HG02970 (cell line): ENCODE data around the gene GP5.

Experiments used
- ATAC-seq: cut with Tn5 transposase; IDR thresholded peaks from one replicate; pipeline ENCODE4 v1.9.1; 2021; ENCODE audit warnings: mild to moderate bottlenecking, moderate library complexity, moderate number of reproducible peaks; ENCODE audit not compliant: unreplicated experiment, low FRiP score

The GP5 gene

DNA sequence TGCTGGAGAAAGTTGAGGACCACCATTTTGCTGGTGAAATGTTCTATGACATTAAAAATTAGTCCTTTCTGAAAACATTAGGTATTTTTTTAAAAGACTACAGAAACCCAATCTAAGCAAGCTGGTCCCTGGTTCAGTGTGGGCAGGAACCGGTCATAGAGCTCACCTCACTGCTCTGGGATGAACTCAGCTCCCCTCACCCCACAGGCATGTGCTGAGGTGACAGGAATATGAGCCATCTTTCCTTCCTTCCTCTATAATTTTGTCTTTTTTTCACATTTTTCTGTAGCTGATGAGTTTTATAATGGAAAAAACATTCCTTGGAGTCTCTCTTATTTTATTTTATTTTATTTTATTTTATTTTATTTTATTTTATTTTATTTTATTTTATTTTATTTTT, 21.4 kb downstream of the GP5 start:
- no peak for ATAC-seq

DNA sequence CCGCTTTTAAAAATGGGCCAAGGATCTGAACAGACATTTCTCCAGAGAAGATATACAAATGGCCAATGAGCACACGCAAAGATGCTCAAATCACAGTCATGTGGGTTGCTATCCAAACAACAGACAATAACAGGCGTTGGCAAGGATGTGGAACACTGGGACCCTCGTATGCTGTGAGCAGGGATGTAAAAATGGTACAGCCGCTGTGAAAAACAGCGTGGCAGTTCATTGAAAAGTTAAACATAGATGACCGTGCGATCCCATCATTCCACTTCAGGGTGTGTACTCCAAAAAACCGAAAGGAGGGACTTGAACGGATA, 22.9 kb downstream of the GP5 start:
- ATAC-seq: no peak

DNA sequence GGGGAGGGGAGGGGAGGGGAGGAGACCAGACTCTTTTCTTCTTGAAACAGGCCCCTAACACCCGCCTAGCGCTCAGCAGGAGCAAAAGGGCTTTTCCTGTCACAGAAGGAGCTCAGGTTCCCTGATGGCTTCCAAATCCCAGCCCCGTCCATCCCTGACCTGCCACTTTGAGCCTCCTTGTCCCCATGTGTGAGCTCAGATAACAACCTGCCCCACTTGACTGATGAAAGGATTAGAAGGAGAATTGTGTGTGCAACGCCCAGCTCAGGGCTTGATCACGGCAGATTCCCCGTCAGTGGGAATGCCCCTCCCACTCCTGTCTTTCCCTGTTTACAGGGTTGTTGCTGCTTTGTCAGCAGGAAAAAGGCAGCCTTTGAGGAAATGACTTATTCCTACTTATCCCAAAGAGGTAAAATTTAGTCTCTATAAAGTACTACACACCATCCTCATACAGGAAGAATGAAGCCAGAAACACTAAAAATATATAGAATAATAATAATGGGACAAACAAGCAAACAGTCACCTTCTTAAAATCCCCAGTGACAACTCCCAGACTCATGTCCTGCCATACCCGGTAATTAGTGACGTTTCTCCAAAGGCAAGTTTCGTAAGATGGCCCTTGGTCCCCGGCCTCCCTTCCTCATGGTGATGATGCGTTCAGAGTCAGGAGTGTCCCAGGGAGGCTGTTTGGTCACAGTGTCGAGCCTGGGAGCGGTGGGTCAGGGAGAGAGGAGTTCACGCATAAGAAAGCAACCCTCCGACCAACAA, 23.4 kb downstream of the GP5 start:
- ATAC-seq: no peak

GRCh38 chr3:194374935-194375334, 24.1 kb downstream of the GP5 start:
- no peak for ATAC-seq

DNA sequence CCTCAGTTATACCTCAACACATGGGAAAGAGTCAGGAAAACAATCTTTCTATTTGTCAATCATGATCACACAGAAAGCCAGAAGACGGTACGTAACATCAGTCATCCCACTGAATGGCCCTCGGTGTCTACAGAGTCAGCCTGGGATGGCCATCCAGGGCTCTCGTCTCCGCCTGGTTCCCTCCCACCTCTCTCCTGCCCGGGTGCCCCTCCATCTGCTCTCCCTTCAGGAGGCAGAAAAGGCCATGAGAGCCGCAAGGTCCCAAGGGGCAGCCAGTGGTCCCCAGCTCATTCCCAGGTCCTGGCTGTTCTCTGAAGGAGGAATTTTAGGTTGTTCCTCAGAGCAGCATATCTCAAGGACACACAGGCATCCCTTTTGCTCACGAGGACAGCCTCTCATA, 25.2 kb downstream of the GP5 start:
- ATAC-seq: no peak

- no peak for ATAC-seq
Observed at GRCh38 chr3:194373028-194373427, 26.0 kb downstream of the GP5 start.

- ATAC-seq: no peak
Observed at GRCh38 chr3:194370753-194371152, 28.3 kb downstream of the GP5 start.

DNA sequence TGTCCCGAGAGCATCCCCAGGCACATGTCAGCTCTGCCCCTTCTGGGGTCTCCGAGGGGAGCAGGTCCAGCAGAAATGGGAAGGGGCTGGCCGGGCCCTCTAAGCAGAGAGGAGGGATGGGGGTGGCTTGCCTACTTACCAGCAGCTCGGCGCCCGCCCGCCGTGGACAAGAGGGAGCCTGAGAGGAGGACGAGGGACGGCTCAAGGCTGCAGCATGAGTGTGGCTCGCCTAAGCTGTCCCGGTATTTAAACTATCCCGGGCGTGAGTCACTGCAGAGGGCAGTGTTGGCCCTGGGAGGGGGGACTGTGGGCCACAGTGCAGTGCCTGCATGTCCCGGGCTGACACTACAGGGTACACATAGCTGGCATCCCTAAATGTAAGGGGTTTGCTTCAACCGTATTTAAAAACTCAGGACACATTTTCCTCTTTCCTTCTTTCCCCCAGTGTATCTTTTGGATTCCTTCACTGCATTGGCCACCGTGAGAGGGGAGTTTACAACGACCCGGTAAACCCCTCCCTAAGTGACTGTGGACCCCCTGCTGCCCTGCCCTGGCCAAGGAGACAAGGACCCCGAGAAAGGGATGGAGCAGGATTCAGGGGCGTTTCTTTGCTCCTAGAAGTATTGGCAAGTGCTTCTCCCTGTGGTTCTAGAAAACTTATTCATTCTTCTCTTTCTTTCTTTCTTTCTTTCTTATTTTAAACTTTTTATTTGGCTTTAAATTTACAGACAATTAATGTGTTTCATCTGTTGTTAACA, 29.4 kb downstream of the GP5 start, which contains the start of gene LRRC15:
TSS of gene LRRC15 (minus strand) at position 222 of the 758 bp plus-strand sequence. CDS start 8,700 bp downstream, outside the sequence.
- ATAC-seq: no peak

DNA sequence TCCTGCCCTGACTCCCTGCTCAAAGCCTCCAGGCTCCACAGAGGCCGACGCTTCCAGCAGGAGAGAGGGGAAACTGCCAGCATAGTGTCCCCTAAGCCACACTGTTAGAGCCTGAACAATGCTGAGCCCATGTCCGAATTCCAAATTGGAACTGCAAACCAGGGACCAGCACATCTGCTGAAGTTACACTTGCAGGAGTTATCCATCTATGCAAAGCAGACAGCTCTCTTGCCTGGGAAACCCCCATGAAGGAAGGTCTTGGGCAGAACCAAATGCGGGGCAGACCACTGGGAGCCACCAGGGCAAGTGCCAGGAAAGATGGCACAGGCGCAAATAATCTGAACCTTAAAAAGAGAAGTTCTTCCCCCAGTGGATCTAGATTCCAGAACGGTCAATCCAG, 30.1 kb downstream of the GP5 start:
- ATAC-seq: no peak

DNA sequence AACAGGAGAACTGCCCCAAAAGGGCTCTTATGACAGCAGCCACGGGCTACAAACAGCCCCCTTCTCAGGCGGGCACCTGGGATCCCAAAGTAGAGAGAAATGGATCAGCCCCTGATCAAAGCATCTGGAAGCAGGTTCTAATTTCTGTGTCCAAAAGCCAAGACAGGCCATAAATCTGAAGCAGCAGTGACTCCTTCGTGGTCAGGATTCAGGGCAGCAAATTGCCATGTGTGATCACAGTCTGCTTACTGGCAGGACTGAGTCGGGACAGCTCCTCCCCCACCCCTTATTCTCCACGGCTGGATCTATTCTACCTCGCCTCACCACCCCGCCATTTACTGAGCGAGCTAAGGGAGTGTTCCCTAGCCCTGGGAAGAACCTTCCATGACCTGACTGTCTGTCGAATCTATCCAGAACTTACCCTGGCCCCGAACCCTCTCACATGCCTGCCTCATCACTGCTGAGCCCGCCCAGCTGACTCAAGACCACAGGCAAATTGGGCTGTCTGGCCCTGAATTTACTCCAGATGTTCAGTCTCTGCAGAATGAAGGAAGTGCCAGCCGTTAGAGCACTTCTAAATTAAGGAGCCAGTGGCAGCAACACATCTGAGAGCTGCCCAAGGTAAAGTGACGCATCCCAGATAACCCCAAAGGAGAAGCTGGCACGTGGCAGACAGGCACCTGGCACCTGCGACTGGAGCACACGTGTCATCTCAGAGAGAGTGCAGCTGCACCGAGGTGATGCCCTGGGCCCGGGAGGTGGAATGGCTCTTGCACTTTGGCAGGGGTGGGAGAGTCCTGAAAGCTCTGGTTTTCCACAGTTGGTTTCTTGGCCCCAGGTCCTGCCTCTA, 30.8 kb downstream of the GP5 start:
- no peak for ATAC-seq

DNA sequence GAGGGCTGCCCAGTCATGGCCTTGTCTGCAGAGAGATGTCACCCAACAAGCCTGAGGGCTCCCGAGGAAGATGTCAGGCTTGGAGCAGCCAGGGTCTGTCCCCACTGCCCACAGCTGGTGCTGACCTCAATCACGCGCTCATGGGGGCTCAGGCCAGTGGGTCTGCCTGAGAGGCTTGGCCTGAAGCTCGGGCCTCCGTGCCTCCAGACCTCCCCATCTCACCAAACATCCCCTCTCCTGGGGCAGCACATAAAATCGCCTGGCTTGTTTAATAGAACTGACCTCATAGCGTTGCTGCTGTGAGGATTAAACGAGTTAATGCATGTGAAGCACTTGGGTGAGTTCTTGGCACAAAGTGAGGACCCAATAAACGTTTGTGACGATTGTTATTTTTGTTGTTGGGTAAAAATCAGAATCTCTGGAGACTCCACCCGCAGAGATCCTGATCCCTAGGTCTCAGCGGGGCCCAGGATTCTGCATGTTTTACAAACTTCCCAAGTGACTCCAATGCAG, 33.0 kb downstream of the GP5 start:
- ATAC-seq: no peak

- no peak for ATAC-seq
Observed at GRCh38 chr3:194365526-194365925, 33.5 kb downstream of the GP5 start.

GRCh38 chr3:194364652-194365434, 34.2 kb downstream of the GP5 start:
- ATAC-seq: no peak

DNA sequence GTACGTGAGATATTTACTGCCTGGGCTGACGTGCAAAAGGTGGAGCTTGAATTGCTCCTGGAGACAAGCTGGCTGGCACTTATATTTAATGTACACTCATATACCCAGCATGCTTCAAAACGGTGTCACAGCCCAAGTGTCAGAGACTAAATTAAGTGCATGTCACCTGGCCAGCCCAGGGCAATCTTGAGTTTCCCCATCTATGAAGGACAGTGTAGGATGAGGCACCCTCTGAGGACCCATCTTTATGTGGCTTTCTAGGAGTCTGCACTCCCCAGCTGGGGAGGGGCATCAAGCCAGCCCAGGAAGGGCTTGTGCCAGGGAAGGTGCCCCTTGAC, 34.8 kb downstream of the GP5 start:
- no peak for ATAC-seq

- no peak for ATAC-seq
Observed at GRCh38 chr3:194360568-194360967, 38.5 kb downstream of the GP5 start.

GRCh38 chr3:194357681-194358080, 41.4 kb downstream of the GP5 start:
- no peak for ATAC-seq

GRCh38 chr3:194355379-194355778, 43.7 kb downstream of the GP5 start:
- no peak for ATAC-seq

- no peak for ATAC-seq
Observed at GRCh38 chr3:194354315-194354714, 44.8 kb downstream of the GP5 start.

- ATAC-seq: no peak
Observed at GRCh38 chr3:194352667-194353246, 46.3 kb downstream of the GP5 start.
